Effector CD4-positive, alpha-beta T cell (primary cell): Measurements from ENCODE around the gene ARHGAP10.
A peak's percentile ranks its signal among the peaks of the same experiment; 100 is the strongest.
"Not testable (repeated sequence)": the region's sequence is repeated elsewhere in the genome, so short reads cannot be mapped to it uniquely, and the experiment has no call there.

ENCODE experiments used
- DNase-seq: peaks from one replicate; pipeline ENCODE4 v3.0.0-alpha.2; 2020

Gene ARHGAP10

DNA sequence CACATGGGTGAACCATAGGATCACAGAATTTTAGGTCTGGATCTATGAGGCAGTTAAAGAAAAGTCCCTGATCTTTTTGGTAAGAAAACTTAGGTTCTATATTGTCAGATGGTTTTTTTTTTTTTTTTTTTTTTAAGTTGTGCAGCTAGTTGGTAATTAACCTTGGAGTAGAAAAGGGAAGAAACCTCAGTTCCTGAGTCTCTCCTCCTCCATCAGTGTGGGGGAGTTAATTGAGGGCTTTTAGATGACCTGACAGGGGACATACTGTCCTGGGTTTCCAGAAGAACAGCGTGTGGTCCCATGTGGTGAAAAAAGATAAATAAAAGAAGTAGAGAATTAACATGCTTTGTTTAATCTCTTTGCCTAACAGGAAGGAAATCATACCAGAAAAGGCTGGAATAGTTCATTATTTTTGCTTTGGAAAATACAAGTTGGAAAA, 123.7 kb downstream of the ARHGAP10 start:
- no peak for DNase-seq

DNA sequence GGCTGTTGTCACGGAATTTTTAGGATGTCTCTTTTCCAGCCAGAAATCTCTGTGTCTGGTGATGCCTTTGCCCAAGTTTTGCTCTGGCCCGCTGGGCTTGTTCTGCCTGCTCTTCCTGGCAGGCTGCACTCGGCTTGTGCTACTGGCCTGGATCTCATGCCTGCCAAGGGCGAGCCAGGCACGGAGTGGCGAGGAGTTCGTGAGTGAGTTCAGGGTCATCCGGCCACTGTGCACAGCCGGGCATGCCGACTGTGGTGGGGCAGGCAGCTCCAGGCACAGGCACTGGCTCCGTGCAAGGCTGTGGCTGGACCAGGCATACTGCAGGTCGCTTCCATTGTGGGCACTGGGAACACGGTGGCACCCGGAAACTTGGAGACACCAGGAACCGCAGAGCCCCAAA, 129.1 kb downstream of the ARHGAP10 start:
- no peak for DNase-seq

DNA sequence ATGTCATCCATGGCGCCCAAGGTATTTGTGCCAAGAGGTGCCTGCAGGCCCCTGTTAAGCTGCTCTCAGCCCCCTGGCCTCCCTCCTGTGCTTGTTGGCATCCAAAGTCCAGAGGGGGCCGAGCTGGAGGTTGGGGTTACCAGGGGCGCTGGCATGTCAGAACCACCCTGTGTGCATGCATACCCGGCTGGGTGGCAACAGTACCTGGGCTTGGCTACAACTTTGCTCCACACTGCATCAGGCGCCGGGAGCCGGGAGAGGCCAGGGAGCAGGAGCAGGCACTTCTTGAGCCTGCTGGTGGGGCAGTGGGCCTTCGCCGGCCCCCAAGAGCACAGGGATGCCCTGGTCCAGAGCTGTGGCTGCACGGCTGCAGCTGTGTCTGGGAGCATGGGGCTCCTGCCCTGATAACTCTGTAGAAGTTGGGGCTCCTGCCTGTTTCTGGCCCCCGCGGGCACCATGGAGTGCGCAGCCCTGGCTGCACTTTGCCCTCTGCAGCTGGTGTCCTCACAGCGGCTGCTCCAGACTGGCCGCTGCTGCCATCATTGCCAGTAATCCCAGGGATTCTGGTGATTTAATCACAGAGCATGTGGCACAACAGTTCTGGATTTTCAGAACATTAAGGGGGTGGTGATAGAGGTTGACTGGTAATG, 130.3 kb downstream of the ARHGAP10 start:
- no peak for DNase-seq

- no peak for DNase-seq
These were observed 131.3 kb downstream of the ARHGAP10 start for GRCh38 chr4:147863111-147863747.

DNA sequence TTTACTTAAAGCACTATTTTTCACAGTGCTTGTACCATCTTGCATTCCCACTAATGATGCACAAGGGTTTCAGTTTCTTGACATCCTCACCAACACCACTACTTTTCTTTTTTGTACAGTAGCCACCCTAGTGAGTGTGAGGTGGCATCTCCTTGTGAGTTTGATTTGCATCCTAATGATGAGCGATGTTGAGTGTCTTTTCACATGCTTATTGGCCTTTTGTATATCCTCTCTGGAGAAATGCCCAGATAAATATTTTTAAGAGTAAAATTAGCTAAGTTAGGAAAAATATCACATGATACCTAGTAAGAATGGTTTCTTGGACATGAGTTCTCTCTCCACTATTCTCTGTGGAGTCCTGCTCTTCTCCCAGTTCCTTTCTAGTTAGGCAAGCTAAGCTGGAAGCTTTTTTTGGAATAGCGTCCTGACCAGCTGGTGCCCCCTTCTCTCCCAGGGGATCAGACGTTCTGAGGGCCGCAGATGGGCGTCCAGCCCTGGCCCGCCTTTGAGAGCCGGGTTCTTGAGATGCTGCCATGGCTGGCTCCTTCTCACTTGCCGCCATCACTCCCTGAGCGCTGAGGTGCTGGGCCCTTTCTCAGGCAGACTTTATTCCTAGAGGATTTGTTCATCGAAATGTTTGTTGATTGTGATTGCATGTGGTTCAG, 132.1 kb downstream of the ARHGAP10 start:
- DNase-seq, result no peak

GRCh38 chr4:147864607-147865006, 132.7 kb downstream of the ARHGAP10 start:
- no peak for DNase-seq

- no peak for DNase-seq
These were observed 134.0 kb downstream of the ARHGAP10 start for GRCh38 chr4:147865926-147866325.

GRCh38 chr4:147866532-147867271, 134.8 kb downstream of the ARHGAP10 start:
- peak; percentile 92 for DNase-seq

GRCh38 chr4:147874109-147874508, 142.2 kb downstream of the ARHGAP10 start:
- DNase-seq, result no peak

DNA sequence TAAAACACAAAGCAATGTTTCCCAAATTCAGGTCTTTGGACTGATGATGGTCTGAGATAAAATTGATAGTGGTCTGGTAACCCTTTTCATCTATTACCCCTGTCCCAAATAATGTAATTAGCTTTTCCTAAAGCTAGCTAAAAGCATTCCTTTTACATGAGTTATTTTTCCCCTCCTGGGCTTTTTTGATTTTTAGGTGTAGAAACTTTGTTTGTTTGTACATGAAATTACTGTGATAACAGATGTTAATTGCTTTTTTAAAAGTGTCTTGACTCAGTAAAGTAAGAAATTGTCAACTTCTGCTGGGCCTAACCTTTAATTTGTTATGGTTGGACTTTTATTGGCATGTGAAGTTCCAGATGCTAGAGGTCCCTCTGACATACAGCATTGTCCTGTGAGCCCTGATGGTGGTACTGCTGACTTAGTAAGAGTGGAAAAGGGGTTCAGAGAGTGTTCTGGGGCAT, 145.5 kb downstream of the ARHGAP10 start:
- no peak for DNase-seq

DNA sequence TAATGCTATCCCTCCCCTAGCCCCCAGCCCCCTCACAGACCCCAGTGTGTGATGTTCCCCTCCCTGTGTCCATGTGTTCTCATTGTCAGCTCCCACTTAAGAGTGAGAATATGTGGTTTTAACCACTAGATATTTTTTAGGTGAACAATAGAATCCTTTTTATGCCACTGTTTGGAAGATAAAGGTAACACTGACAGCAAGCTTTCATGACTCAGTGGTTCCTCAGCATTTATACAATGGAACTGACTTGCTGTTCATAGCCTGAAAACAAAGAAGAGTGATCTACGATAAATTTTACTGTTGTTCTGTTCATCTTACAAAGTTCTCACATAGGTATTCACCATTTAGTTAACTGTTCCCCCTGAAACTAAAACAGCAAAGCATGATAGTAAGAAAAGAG, 147.8 kb downstream of the ARHGAP10 start:
- no peak for DNase-seq

DNA sequence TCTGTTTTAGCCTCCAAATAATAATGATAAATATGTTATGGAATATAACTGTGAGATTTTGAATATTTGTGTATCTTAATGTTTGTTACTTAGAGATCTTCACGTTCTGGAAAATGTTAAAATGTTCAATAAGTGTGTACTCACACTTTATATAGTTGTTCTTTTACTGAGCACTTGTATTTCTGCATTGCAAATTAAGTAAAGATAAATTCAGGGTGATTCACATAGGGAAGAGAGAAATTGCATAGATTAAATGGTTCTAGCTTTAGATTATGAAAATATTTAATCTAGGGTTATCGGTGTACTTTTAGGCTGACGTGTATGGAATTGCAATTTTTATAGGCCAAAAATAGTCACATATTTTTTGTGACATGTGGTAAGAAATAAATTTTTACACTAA, 148.6 kb downstream of the ARHGAP10 start:
- DNase-seq, result no peak

- DNase-seq, result no peak
These were observed 152.6 kb downstream of the ARHGAP10 start for GRCh38 chr4:147884536-147884935.

- DNase-seq, result not testable (repeated sequence)
These were observed 153.3 kb downstream of the ARHGAP10 start for GRCh38 chr4:147885216-147885615.

DNA sequence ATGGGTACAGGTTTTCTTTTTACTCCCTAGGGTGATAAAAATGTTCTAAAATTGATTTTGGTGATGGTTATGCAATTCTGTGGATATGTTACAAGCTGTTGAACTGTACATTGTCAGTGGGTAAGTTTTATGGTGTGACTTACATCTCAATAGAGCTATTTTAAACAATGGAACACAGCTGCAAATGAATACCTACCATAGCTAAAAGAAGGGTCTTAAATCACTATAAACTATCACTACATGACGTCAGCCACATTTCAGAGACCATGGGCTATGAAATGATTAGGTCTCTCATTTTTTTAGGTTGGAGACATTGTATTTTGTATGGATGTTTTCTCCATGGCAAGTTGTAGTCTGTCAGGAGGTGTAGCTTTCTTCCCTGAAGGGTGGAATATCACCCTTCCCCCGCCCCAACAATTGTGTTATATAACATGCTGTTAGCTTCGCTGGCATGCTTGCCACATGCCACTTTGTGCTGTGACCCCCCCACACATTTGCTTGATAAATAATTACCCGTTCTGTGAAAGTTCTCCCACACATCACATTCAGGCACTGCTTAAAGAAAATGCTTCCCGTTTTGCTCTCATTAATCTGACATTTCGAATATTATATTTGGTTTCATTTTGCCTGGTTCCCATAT, 159.7 kb downstream of the ARHGAP10 start:
- no peak for DNase-seq

DNA sequence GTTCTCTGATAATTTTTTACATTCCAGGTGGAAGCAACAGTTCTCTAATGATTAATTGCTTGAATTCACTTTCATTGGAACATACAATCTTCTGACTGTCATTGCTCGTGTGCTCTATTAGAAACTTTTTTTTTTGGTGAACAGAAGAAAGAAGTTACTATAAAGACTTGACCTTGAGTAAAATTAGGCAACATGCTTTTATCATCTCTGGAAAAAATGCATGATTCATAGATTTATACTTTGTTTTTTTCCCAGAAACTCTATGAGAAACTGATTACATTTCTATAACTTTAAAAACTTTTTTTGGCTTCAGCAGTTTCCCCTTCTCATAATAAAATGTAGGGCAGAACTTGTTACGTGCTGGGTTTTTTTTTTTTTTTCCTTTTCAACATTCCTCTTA, 167.6 kb downstream of the ARHGAP10 start:
- DNase-seq, result no peak

DNA sequence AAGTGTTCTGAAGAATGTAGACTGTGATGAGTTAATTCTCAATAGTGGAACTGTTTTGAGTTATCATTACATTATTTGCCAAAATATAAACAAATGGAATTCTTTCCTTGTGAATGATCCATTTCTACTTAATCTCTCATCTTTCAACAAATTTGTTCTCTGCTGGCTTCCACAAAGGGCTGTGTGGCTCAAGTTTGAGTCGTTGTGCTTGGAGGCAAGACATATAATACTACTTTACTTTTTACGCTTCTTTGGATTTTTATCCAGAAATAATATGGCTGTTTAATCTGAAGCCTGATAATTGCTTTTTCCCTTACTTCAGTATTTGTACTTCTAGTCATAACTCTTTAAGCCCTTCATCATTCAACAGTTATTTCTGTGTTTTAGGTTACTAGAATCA, 169.5 kb downstream of the ARHGAP10 start:
- no peak for DNase-seq

DNA sequence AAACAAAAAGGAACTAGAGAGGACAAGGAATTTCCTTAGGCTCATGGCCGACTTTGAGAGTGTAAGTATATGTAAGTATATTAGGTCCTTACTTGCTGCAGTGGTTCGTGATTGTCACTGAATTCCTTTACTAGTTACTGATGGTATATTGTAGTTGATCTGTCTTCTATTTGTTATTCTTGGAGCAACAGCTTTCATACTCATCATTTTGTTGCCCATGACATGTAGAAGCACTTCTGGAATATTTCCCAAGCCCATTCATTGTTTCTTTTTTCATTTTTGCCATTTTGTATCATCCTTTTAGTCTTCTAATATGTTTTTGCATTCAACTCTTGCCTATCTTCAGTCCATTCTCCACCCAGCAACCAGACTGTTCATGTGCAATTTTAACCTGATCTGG, 170.0 kb downstream of the ARHGAP10 start:
- DNase-seq, result no peak

- DNase-seq, result no peak
These were observed 177.3 kb downstream of the ARHGAP10 start for GRCh38 chr4:147909225-147909624.

GRCh38 chr4:147910315-147910714, 178.4 kb downstream of the ARHGAP10 start:
- DNase-seq, result no peak

DNA sequence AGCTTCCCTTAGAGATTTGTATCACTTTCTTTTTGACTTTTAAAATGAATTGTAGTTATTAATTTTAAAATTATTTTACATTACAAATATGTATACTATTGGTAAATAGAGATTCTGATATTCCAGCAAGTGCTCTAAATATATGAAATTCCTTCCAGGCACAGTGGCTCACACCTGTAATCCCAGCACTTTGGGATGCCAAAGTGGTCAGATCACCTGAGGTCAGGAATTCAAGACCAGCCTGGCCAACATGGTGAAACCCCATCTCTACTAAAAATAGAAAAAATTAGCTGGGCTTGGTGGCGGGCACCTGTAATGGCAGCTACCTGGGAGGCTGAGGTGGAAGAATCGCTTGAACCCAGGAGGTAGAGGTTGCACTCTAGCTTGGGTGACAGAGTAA, 180.2 kb downstream of the ARHGAP10 start:
- not testable (repeated sequence) for DNase-seq

DNA sequence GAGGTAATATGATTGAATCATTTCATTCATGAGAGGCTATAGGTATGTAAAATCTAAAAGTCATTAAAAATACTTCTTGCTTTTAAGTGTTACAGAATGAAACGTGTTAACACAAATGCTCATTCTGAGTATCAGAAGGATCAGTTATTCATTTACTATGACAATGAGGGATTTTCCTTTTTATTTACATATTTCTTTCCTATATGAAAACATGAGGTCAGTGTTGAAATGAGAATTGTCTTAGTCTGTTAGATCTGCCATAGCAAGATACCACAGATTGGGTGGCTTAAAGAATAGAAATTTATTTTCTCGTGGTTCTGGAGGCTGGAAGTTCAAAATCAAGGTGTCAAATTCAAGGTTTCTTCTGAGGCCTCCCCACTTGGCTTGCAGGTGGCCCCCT, 181.2 kb downstream of the ARHGAP10 start:
- DNase-seq, result no peak

GRCh38 chr4:147916351-147916750, 184.5 kb downstream of the ARHGAP10 start:
- no peak for DNase-seq
